GM18520 (cell line): ENCODE measurements around the gene KLK2.

ENCODE experiments used
- ATAC-seq: cut with Tn5 transposase; IDR thresholded peaks from one replicate; pipeline ENCODE4 v1.9.1; 2021; ENCODE audit not compliant: unreplicated experiment

Gene KLK2

GRCh38 chr19:50873056-50873455, at the start of gene KLK2:
Gene KLK2, plus strand, starts transcription at chr19:50873439. Its CDS starts 35 bp downstream, at chr19:50873474.
- no peak for ATAC-seq

- ATAC-seq = no peak
Observed at GRCh38 chr19:50826492-50827240, 46.6 kb upstream of the KLK2 start.

GRCh38 chr19:50827476-50827875, 45.8 kb upstream of the KLK2 start:
- ATAC-seq = no peak

- no peak for ATAC-seq
Observed at GRCh38 chr19:50829801-50830200, 43.4 kb upstream of the KLK2 start.

- no peak for ATAC-seq
Observed at GRCh38 chr19:50830266-50831025, 42.8 kb upstream of the KLK2 start.

- no peak for ATAC-seq
Observed at GRCh38 chr19:50831026-50831396, 42.2 kb upstream of the KLK2 start.

GRCh38 chr19:50832666-50833065, 40.6 kb upstream of the KLK2 start:
- ATAC-seq = no peak

GRCh38 chr19:50833117-50833801, 40.0 kb upstream of the KLK2 start, which contains the start of gene KLK15:
Gene KLK15, minus strand, starts transcription at chr19:50833574. Its CDS starts 2,082 bp downstream, at chr19:50831492.
- no peak for ATAC-seq

GRCh38 chr19:50833802-50834167, 39.5 kb upstream of the KLK2 start:
- no peak for ATAC-seq

- no peak for ATAC-seq
Observed at GRCh38 chr19:50835103-50835784, 38.0 kb upstream of the KLK2 start.

- peak; percentile 58 for ATAC-seq
Observed at GRCh38 chr19:50835785-50836542, 37.3 kb upstream of the KLK2 start.

GRCh38 chr19:50836543-50837195, 36.6 kb upstream of the KLK2 start:
- no peak for ATAC-seq

GRCh38 chr19:50837300-50837699, 35.9 kb upstream of the KLK2 start:
- no peak for ATAC-seq

GRCh38 chr19:50838239-50838638, 35.0 kb upstream of the KLK2 start:
- no peak for ATAC-seq

GRCh38 chr19:50839712-50840655, 33.3 kb upstream of the KLK2 start:
- no peak for ATAC-seq

- ATAC-seq = no peak
Observed at GRCh38 chr19:50842130-50842529, 31.1 kb upstream of the KLK2 start.

GRCh38 chr19:50843205-50843604, 30.0 kb upstream of the KLK2 start:
- ATAC-seq = no peak

GRCh38 chr19:50843701-50844221, 29.5 kb upstream of the KLK2 start:
- ATAC-seq = no peak
